Raji (cell line): ENCODE data around the gene SHISA7.

ENCODE experiments used
- POLR2A ChIP-seq: IDR thresholded peaks from 2 replicates; pipeline ENCODE4 v1.6.1; 2011; ENCODE audit warnings: low read depth, low read length, control low read depth; ENCODE audit not compliant: insufficient read depth

The SHISA7 gene

GRCh38 chr19:55400281-55401087 lies 42.6 kb downstream of the SHISA7 start:
- no peak for TF ChIP-seq POLR2A

- TF ChIP-seq POLR2A: no peak
These were observed 44.7 kb downstream of the SHISA7 start for GRCh38 chr19:55398200-55398925.

DNA sequence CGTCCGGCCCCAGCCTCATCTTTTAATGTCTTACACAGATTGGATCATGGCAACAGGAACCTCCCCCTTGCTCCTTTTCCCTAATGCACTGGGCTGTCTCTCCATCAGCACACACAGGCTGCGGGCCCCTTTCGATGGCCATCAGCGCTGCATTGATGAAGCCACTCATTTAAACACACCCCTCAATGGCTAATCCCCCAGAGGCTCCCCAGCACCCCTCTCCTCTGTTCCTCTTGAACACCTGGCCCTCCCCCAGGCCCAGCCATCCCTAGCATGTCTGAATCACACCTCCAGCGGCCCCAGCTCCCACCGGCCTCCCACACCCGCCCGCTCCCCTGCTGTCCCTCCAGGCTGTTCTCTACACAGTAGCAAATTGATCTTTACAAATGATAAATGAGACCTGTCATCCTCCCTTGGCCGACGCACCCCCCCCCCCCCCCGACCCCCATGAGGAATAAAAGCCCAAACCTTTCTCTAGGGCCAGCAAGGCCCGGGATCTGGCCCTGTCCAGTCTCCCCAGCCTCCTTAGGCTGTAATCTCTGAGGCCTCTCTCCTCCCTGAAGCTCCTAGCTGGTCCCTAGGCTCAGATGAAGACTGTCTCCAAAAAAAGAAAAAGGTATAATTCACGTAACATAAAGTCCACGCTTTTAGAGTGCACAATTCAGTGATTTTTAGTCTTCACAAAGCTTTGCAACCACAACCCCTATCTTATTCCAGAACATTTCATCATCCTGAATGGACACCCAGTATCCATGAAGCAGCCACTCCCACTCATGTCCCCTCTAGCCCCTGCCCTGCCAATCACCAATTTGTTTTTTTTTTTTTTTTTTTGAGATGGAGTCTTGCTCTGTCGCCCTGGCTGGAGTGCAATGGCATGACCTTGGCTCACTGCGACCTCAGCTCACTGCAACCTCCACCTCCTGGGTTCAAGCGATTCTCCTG lies 50.0 kb downstream of the SHISA7 start:
- no peak for TF ChIP-seq POLR2A

GRCh38 chr19:55391702-55392615 lies 51.1 kb downstream of the SHISA7 start:
- TF ChIP-seq POLR2A: no peak

- TF ChIP-seq POLR2A: peak; percentile 50; the same call in 1 of the 2 replicates
These were observed 51.9 kb downstream of the SHISA7 start for GRCh38 chr19:55391191-55391670.

DNA sequence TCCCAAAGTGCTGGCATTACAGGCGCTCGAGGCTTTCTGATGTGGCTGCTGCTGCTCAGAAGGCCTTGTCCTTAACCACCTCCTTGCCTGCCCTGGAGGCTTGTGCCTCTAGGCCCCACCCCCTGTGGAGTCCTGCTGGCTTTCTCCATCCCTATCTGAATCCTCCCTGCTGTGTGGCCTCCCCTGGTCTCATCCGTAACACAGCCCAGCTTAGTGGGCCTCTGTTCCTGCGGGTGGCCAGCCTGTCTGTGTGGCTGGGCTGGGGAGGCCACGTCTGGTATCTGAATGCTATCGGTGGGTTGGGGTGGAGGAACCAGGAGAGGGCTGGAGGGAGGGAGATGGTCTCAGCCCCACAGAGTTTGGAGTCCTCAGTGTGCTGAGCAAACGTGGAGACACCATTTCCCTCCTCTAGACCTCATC lies 52.6 kb downstream of the SHISA7 start:
- TF ChIP-seq POLR2A: peak; percentile 34

GRCh38 chr19:55389386-55390317 lies 53.4 kb downstream of the SHISA7 start:
- TF ChIP-seq POLR2A: peak; percentile 19; the same call in 1 of the 2 replicates

- no peak for TF ChIP-seq POLR2A
These were observed 55.2 kb downstream of the SHISA7 start for GRCh38 chr19:55387736-55388497.

DNA sequence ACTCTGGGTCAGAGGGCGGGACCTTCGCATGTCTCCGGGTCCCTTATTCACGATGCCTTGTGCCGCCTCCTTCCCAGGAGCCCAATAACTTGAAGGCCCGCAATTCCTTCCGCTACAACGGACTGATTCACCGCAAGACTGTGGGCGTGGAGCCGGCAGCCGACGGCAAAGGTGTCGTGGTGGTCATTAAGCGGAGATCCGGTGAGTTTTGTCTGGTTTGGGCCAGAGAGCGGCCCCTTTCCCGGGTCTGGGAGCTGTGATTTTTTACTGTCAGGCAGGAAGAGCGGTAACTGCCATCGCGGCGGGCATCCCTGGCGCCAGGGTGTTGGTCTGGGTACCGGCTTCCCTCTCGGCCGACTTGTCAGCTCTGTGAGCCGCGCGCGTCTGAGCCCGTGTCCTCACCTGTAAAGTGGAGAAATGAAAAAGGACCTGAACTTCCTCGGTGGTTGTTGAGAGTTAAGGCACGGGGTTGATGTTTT lies 56.6 kb downstream of the SHISA7 start:
- no peak for TF ChIP-seq POLR2A

GRCh38 chr19:55385724-55386492 lies 57.2 kb downstream of the SHISA7 start, which contains the start of gene RPL28:
Gene RPL28, plus strand, starts transcription at chr19:55385932. Its CDS starts 426 bp downstream, at chr19:55386358.
- peak; percentile 100 for TF ChIP-seq POLR2A
